Measurements from ENCODE around the gene C10orf90. TPM values are rescaled to one million over a fixed set of nuclear protein-coding genes. Genes with fewer than 3 reads are reported as not detected.

C10orf90 gene
- total RNA-seq, 1 donor = not detected

DNA sequence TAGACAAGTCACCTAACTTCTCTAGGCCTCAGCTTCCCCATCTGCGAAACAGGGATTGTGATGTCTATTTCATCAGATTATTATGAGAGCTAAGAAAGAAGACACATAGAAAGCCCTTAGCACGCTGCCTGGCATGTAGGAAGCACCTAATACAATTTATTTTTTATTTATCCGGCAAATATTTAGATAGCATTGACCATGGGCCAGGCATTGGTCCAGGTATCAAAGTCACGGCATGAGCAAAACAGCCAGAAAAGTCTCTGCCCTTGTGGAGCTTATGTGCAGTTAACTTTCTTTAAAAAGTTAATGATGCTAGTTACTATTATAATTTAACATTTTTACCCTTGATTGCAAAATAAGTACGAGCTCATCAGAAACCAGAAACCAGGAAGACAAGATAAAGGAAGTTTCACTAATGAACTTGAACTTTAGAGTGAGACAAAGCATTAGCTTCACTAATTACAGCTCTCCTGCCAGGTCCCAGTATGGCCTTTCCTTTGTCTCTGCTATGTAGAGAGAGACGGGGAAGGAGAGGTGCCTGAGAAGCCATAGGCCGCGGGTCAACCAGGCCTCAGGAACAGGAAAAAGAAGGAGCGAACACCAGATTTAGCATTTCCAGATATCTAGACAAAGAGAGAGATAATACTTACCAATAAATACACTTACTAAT is 142.7 kb downstream of the C10orf90 start:
- DNase-seq (ENCODE audit: low read depth) = no peak
- no peak overlapping the region for H3K4me3 ChIP-seq (ENCODE audit: low read depth, low read length)
- TF ChIP-seq, protein P1, sequence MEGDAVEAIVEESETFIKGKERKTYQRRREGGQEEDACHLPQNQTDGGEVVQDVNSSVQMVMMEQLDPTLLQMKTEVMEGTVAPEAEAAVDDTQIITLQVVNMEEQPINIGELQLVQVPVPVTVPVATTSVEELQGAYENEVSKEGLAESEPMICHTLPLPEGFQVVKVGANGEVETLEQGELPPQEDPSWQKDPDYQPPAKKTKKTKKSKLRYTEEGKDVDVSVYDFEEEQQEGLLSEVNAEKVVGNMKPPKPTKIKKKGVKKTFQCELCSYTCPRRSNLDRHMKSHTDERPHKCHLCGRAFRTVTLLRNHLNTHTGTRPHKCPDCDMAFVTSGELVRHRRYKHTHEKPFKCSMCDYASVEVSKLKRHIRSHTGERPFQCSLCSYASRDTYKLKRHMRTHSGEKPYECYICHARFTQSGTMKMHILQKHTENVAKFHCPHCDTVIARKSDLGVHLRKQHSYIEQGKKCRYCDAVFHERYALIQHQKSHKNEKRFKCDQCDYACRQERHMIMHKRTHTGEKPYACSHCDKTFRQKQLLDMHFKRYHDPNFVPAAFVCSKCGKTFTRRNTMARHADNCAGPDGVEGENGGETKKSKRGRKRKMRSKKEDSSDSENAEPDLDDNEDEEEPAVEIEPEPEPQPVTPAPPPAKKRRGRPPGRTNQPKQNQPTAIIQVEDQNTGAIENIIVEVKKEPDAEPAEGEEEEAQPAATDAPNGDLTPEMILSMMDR (IDR thresholded peaks at IDR 0.05; ENCODE audit: insufficient read depth, low read depth, low read length) = no peak

DNA sequence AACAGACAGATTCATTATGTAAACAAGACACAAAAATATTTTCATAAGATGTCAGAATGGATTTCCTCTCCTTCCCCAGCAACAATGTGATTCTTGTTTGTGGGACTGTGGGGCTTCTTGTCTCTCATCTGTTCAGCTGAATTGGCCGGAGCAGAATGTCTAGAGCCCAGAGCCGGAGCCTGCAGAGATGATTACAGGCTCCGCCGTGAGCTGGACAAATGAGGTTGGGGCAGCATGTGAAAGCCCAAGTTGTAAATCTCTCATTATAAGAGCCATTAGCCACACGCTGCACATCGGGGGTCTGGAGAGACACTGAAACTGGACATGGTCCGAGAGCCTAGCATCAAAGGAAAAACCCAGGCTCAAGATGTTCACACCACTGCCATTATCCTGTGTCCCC is 145.2 kb downstream of the C10orf90 start:
- H3K4me3 ChIP-seq (ENCODE audit: low read depth, low read length) = no peak overlapping the region
- no peak for DNase-seq (ENCODE audit: low read depth)
- TF ChIP-seq, protein P1 (IDR thresholded peaks at IDR 0.05; ENCODE audit: insufficient read depth, low read depth, low read length) = no peak

DNA sequence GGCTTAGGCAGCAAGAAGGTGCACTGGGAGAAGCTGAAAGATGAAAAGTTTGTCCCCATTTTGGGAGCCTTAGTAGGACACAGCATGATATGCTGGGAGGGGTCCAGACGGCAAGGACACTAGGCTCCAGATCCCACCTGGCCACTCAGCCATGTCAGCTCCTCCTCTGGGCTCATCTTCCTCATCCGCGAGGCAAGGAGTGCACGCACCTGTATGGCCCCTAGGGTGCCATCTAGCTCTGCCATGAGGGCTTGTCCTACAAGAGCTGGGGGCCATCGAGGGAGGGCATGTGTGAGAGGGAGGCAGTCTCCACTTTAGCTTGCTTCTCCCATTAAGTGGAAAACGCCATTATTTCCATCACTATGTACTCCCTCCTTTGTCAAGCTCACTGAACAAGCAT is 146.0 kb downstream of the C10orf90 start:
- no peak for DNase-seq (ENCODE audit: low read depth)
- TF ChIP-seq, protein P1 (IDR thresholded peaks at IDR 0.05; ENCODE audit: insufficient read depth, low read depth, low read length) = no peak
- H3K4me3 ChIP-seq (ENCODE audit: low read depth, low read length) = no peak overlapping the region

DNA sequence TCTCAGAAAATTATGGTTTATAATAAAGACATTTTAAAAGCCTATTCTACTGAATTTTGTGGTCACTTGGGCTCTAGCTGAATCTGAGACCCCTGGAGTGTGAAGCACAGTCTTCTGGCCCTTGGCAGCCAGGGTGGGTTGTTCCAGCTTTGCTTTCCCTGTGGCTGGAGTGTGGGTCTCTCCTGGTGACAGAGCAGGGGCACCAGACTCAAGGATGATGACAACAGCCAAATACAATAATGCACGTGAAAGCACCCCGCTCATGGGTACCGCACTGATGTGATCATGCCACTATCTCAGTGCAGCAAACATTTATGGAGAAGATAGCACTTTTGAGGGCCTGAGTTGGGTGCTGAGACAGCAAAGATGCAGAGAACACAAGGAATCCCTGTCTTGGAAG is 147.4 kb downstream of the C10orf90 start:
- TF ChIP-seq, protein P1 (IDR thresholded peaks at IDR 0.05; ENCODE audit: insufficient read depth, low read depth, low read length) = no peak
- no peak overlapping the region for H3K4me3 ChIP-seq (ENCODE audit: low read depth, low read length)

DNA sequence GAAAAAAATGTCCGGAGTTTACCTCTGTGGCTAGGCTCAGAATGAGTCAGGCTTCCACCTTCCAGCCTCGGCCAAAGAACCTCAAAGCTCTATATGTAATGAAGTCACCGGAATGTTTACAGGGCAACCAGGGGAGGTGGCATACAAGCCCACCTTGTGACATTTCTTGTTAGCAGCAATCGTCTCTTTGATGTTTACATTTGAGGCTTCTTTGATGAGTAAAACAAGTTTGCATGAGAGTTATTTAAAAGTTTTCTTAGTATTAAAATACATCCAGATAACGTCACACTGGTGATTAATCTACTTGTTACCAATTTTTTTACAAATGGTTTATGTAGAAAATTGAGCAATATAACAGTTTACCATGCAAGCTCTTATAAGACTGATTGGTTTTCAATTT is 149.1 kb downstream of the C10orf90 start:
- no peak for DNase-seq (ENCODE audit: low read depth)
- TF ChIP-seq, protein P1 (IDR thresholded peaks at IDR 0.05; ENCODE audit: insufficient read depth, low read depth, low read length) = no peak
- no peak overlapping the region for H3K4me3 ChIP-seq (ENCODE audit: low read depth, low read length)

More for the DNA sequence above, 147.4 kb downstream of the C10orf90 start:
- no peak for DNase-seq (ENCODE audit: low read depth)

DNA sequence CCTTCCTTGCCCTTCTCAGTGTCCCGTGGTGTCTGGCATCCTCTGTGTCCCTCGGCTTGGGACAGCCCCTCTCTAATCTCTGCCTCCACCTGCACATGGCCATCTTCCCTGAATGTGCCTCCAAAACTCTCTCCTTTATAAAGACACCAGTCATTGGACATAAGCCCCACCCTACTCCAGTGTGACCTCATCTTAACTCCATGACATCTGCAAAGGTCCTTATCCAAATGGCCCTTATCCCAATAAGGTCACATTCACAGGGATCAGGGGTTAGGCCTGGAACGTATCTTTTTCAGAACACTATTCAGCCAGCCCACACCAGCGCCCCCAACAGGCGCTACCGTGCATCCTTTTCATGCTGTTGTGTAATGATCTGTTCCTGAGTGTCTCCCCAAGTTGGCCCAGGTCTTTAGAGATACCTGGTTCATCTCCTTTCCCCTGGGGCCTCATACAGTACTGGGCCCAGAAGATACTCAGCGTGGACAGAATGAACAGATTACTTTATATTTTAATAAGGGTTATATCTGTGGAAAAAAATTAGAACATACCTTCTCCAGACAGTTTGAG is 149.7 kb downstream of the C10orf90 start:
- H3K4me3 ChIP-seq (ENCODE audit: low read depth, low read length) = no peak overlapping the region
- TF ChIP-seq, protein P1 (IDR thresholded peaks at IDR 0.05; ENCODE audit: insufficient read depth, low read depth, low read length) = no peak
- no peak for DNase-seq (ENCODE audit: low read depth)

Data from fibroblast of villous mesenchyme (primary cell).